Activated naive CD4-positive, alpha-beta T cell treated with anti-CD3 and anti-CD28 coated beads, Interleukin-2, amount 50 U/mL, for 16 hours (primary cell): ENCODE measurements around the gene TTI1.

Experiments used
- DNase-seq: peaks from one replicate; pipeline ENCODE4 v3.0.0-alpha.2; 2020

The TTI1 gene

GRCh38 chr20:37958856-37959520, 74.3 kb downstream of the TTI1 start:
- no peak for DNase-seq

GRCh38 chr20:37956107-37956585, 77.1 kb downstream of the TTI1 start:
- no peak for DNase-seq

GRCh38 chr20:37955511-37955910, 77.7 kb downstream of the TTI1 start:
- no peak for DNase-seq

- DNase-seq: no peak
These were observed 78.6 kb downstream of the TTI1 start for GRCh38 chr20:37954626-37955025.

GRCh38 chr20:37954190-37954589, 79.1 kb downstream of the TTI1 start:
- DNase-seq: no peak

GRCh38 chr20:37948956-37949355, 84.3 kb downstream of the TTI1 start:
- no peak for DNase-seq

GRCh38 chr20:37947943-37948342, 85.3 kb downstream of the TTI1 start:
- no peak for DNase-seq

- DNase-seq: no peak
These were observed 86.3 kb downstream of the TTI1 start for GRCh38 chr20:37946946-37947345.

- DNase-seq: no peak
These were observed 88.1 kb downstream of the TTI1 start for GRCh38 chr20:37945091-37945547.

- no peak for DNase-seq
These were observed 88.7 kb downstream of the TTI1 start for GRCh38 chr20:37944456-37944981.

- no peak for DNase-seq
These were observed 89.5 kb downstream of the TTI1 start for GRCh38 chr20:37943501-37944455.

GRCh38 chr20:37943033-37943432, 90.2 kb downstream of the TTI1 start:
- no peak for DNase-seq

GRCh38 chr20:37941992-37942391, 91.3 kb downstream of the TTI1 start:
- no peak for DNase-seq

- no peak for DNase-seq
These were observed 91.9 kb downstream of the TTI1 start for GRCh38 chr20:37941332-37941731.

GRCh38 chr20:37940858-37941257, 92.4 kb downstream of the TTI1 start:
- DNase-seq: no peak

GRCh38 chr20:37939701-37940560, 93.3 kb downstream of the TTI1 start:
- DNase-seq: no peak

GRCh38 chr20:37938954-37939353, 94.3 kb downstream of the TTI1 start:
- DNase-seq: no peak

- DNase-seq: no peak
These were observed 95.0 kb downstream of the TTI1 start for GRCh38 chr20:37938181-37938750.

GRCh38 chr20:37937686-37938085, 95.6 kb downstream of the TTI1 start:
- DNase-seq: no peak

GRCh38 chr20:37936451-37936850, 96.8 kb downstream of the TTI1 start:
- DNase-seq: no peak

GRCh38 chr20:37936041-37936440, 97.2 kb downstream of the TTI1 start:
- DNase-seq: no peak

GRCh38 chr20:37935435-37935834, 97.8 kb downstream of the TTI1 start:
- DNase-seq: no peak
